Myometrial cell (primary cell): ENCODE measurements around the gene ZNF10. TPM values are rescaled to one million over a fixed set of nuclear protein-coding genes. Genes with fewer than 3 reads are reported as not detected.

Experiments
- total RNA-seq: library from RNA; depleted of rRNA; stranded (reverse); fragments of >200 nt; gene quantifications from 2 replicates; pipeline ENCODE4 v1.2.3, GENCODE V29; 2015

ZNF10 gene
- total RNA-seq: 1.1 and 6.1 TPM in 2 replicates

GRCh38 chr12:133130038-133130807 lies at the start of gene ZNF10, which contains the start of gene ZNF891:
Gene ZNF10, plus strand, starts transcription at chr12:133130627. Its CDS starts 13,866 bp downstream, at chr12:133144493.
Gene ZNF891, minus strand, starts transcription at chr12:133130274. Its CDS starts 8,356 bp downstream, at chr12:133121918.

GRCh38 chr12:133181238-133181959 lies 51.0 kb downstream of the ZNF10 start, which contains the start of gene ZNF268:
Gene ZNF268, plus strand, starts transcription at chr12:133181495. Its CDS starts 503 bp downstream, at chr12:133181998.

Other genes starting within 250 kb of the ZNF10 start
- 33.5 and 39.5 TPM in 2 replicates for gene CHFR, start 243.0 kb upstream of the ZNF10 start, total RNA-seq
- gene ZNF605, start 174.3 kb upstream of the ZNF10 start, total RNA-seq: 2.1 and 3.5 TPM in 2 replicates
- gene ZNF26, start 144.3 kb upstream of the ZNF10 start, total RNA-seq: 3.4 and 3.5 TPM in 2 replicates
- gene ZNF84, start 93.1 kb upstream of the ZNF10 start, total RNA-seq: 6.9 and 12.1 TPM in 2 replicates
- gene ZNF140, start 49.7 kb upstream of the ZNF10 start, total RNA-seq: 8.2 and 8.9 TPM in 2 replicates
- 0.29 and 0.35 TPM in 2 replicates for gene ZNF891, start 353 bp upstream of the ZNF10 start, total RNA-seq
- 11.5 and 14.2 TPM in 2 replicates for gene ZNF268, start 50.9 kb downstream of the ZNF10 start, total RNA-seq
- gene ANHX, start 105.2 kb downstream of the ZNF10 start, total RNA-seq: not detected in 2 replicates